K562 (cell line): ENCODE data around the gene KLC3. TPM values are rescaled to one million over a fixed set of nuclear protein-coding genes. Genes with fewer than 3 reads are reported as not detected.

Source experiments
- ATAC-seq: fragments of 200-7000 bp; cut with Tn5 transposase; 3 replicates; pipeline ENCODE4 v1.9.1; 2020; ENCODE audit warnings: moderate library complexity
- BruUV-seq: library from RNA; stranded (reverse); fragments of 400-500 nt; replicated peaks from 2 replicates; lab custom pipeline; 2021; lab: Mats Ljungman, UMichigan
- CTCF ChIA-PET: fragments of 300-600 bp; formaldehyde crosslinking; extraction: SDS; loops from one replicate; lab custom pipeline; 2021; ENCODE audit warnings: low intra/inter-chr PET ratio; lab: Yijun Ruan, JAX
- POLR2A ChIA-PET: fragments of 300-600, 350-650 bp; sonication (Branson Sonifier 250); formaldehyde crosslinking; extraction: SDS; loops from one replicate; lab custom pipeline; 2021; ENCODE audit warnings: antibody characterized with exemption, inconsistent platforms; lab: Yijun Ruan, JAX
- DNase-seq, 4 experiments: peaks; one replicate each; pipeline versions ENCODE4 v3.0.0 to v3.0.0-alpha.2; 2011 to 2018; ENCODE audit warnings: low spot score in 3 of 4, mixed read lengths in 3 of 4; ENCODE audit errors: extremely low read depth in 1 of 4
- FAIRE-seq: peaks from 2 replicates; lab custom pipeline; 2011; peaks lifted over from hg19 to GRCh38; lab: Jason Lieb, UNC
- H2AFZ ChIP-seq: 2 replicates; pipeline ENCODE4 v1.6.0; 2011; ENCODE audit warnings: low read depth, low read length, control low read depth, inconsistent platforms
- H3K27ac ChIP-seq: fragments of 200-600 bp; 3 replicates; pipeline ENCODE4 v1.8.0; 2011; ENCODE audit warnings: low read depth, mild to moderate bottlenecking, control low read depth, inconsistent platforms, low read length, moderate library complexity, mixed read lengths; ENCODE audit errors: extremely low read depth
- H3K27me3 ChIP-seq, 2 experiments: fragments of 300-600 bp in 1 of 2; 2 replicates in 1 of 2; 3 replicates in 1 of 2; pipeline versions ENCODE4 v1.6.0 to v1.8.0; 2011; ENCODE audit warnings: inconsistent platforms in 2 of 2, low read length in 2 of 2, mild to moderate bottlenecking in 1 of 2, mixed read lengths in 1 of 2, moderate library complexity in 1 of 2; ENCODE audit not compliant: control insufficient read depth in 2 of 2, insufficient read depth in 2 of 2
- H3K36me3 ChIP-seq: fragments of 300-600 bp; 3 replicates; pipeline ENCODE4 v1.8.0; 2011; ENCODE audit warnings: mild to moderate bottlenecking, low read length, inconsistent platforms; ENCODE audit not compliant: control insufficient read depth, insufficient read depth
- H3K4me1 ChIP-seq, 2 experiments: fragments of 200-600 bp in 1 of 2; replicated peaks in 1 of 2; 2 replicates in 1 of 2; 3 replicates in 1 of 2; pipeline versions ENCODE4 v1.5.1 to v1.8.0; 2011; ENCODE audit warnings: inconsistent platforms in 2 of 2, low read length in 2 of 2, mild to moderate bottlenecking in 1 of 2, mixed read lengths in 1 of 2, moderate library complexity in 1 of 2; ENCODE audit not compliant: control insufficient read depth in 2 of 2, insufficient read depth in 2 of 2
- H3K4me2 ChIP-seq: 2 replicates; pipeline ENCODE4 v1.6.1; 2011; ENCODE audit warnings: low read length, control low read depth, inconsistent platforms, mixed read lengths; ENCODE audit not compliant: insufficient read depth
- H3K4me3 ChIP-seq: fragments of 200-600 bp; sonication (generic), shearing (Covaris generic); 2 replicates; pipeline ENCODE4 v1.5.1; 2016; ENCODE audit warnings: control low read depth, inconsistent platforms
- H3K79me2 ChIP-seq: fragments of 200-600 bp; 3 replicates; pipeline ENCODE4 v1.8.0; 2011; ENCODE audit warnings: low read length, inconsistent platforms; ENCODE audit not compliant: control insufficient read depth, insufficient read depth
- H3K9ac ChIP-seq, 2 experiments: 2 replicates each; pipeline versions ENCODE4 v1.6.0 to v1.6.1; 2011; ENCODE audit warnings: low read depth in 2 of 2, low read length in 2 of 2, control low read depth in 1 of 2, inconsistent platforms in 1 of 2, mild to moderate bottlenecking in 1 of 2, mixed read lengths in 1 of 2; ENCODE audit not compliant: insufficient read depth in 1 of 2
- H3K9me1 ChIP-seq: one replicate; pipeline ENCODE4 v1.6.0; 2011; ENCODE audit warnings: inconsistent platforms, mild to moderate bottlenecking, low read length, moderate library complexity; ENCODE audit not compliant: control insufficient read depth, insufficient read depth
- H3K9me3 ChIP-seq: replicated peaks from 2 replicates; pipeline ENCODE4 v1.5.1; 2011; ENCODE audit warnings: low read depth, low read length, inconsistent platforms; ENCODE audit not compliant: control insufficient read depth, insufficient read depth
- H4K20me1 ChIP-seq: replicated peaks from 2 replicates; pipeline ENCODE4 v1.6.1; 2011; ENCODE audit warnings: low read length, inconsistent platforms, mixed read lengths; ENCODE audit not compliant: control insufficient read depth, insufficient read depth
- BMI1 ChIP-seq: fragments of 150-350 bp; IDR thresholded peaks from 2 replicates; pipeline ENCODE4 v1.6.1; 2014; ENCODE audit warnings: low read length
- CTBP1 ChIP-seq: fragments of 450-650 bp; IDR thresholded peaks from 2 replicates; pipeline ENCODE4 v1.6.1; 2016; ENCODE audit warnings: borderline replicate concordance
- EZH2 ChIP-seq: IDR thresholded peaks from 2 replicates; pipeline ENCODE4 v1.6.1; 2012; ENCODE audit warnings: low read depth, mild to moderate bottlenecking, inconsistent platforms, low read length, borderline replicate concordance
- MTA1 ChIP-seq: fragments of 450-650 bp; IDR thresholded peaks from 2 replicates; pipeline ENCODE4 v1.6.1; 2017; ENCODE audit warnings: borderline replicate concordance
- PBX2 ChIP-seq, 2 experiments: IDR thresholded peaks in 1 of 2; conservative IDR thresholded peaks in 1 of 2; 2 replicates each; pipeline ENCODE4 v1.6.1; 2016; ENCODE audit warnings: low read depth in 2 of 2, mild to moderate bottlenecking in 1 of 2, missing compliant biosample characterization in 1 of 2, missing genetic modification characterization in 1 of 2, moderate library complexity in 1 of 2
- RHOXF2B ChIP-seq: fragments of 250-450 bp; sonication (Bioruptor Pico); conservative IDR thresholded peaks from 2 replicates; pipeline ENCODE4 v1.5.1; 2021
- SMARCE1 ChIP-seq: fragments of 450-650 bp; IDR thresholded peaks from 2 replicates; pipeline ENCODE4 v1.7.1; 2016; ENCODE audit warnings: mild to moderate bottlenecking
- TCF3 ChIP-seq: sonication (generic); formaldehyde crosslinking; IDR thresholded peaks from 2 replicates; pipeline ENCODE4 v1.4.0; 2020; ENCODE audit warnings: mild to moderate bottlenecking, missing genetic modification reagents
- USF1 ChIP-seq: sonication (generic); formaldehyde crosslinking; IDR thresholded peaks from 2 replicates; pipeline ENCODE4 v1.9.0; 2022; ENCODE audit warnings: mild to moderate bottlenecking, missing genetic modification reagents
- ZBED1 ChIP-seq: IDR thresholded peaks from 2 replicates; pipeline ENCODE4 v1.6.1; 2014
- ZC3H11A ChIP-seq: IDR thresholded peaks from 2 replicates; pipeline ENCODE4 v1.6.1; 2012; ENCODE audit warnings: low read depth, low read length, improper control_type of control experiment
- ZFP91 ChIP-seq: sonication (generic); formaldehyde crosslinking; IDR thresholded peaks from 2 replicates; pipeline ENCODE4 v1.8.0; 2022; ENCODE audit warnings: mild to moderate bottlenecking, missing genetic modification reagents
- ZNF551 ChIP-seq: fragments of 250-450 bp; sonication (Bioruptor Pico); IDR thresholded peaks from 2 replicates; pipeline ENCODE4 v1.5.0; 2021; ENCODE audit warnings: mild to moderate bottlenecking, moderate library complexity
- ZNF785 ChIP-seq: fragments of 250-450 bp; sonication (Bioruptor Pico); IDR thresholded peaks from 2 replicates; pipeline ENCODE4 v1.4.0; 2020; ENCODE audit warnings: mild to moderate bottlenecking
- WGBS: fragments of 100-300 bp; shearing (Covaris generic); methylation state at CpG from one replicate; pipeline ENCODE4 v1.1.6; 2016; ENCODE audit warnings: low coverage, mixed read lengths; ENCODE audit not compliant: insufficient coverage; ENCODE audit errors: missing lambda C conversion rate; 5-methylcytosine and 5-hydroxymethylcytosine counted together
- in situ Hi-C: fragments of 300-500 bp; cut with MboI; formaldehyde crosslinking; loops from 4 replicates; pipeline ENCODE4 v1.15.0; 2018; ENCODE audit warnings: inconsistent platforms, mixed read lengths
- intact Hi-C: fragments of 100-400 bp; cut with micrococcal nuclease; formaldehyde crosslinking; loops from 2 replicates; pipeline ENCODE4 v1.14.2; 2022
- polyA plus RNA-seq, 8 experiments: library from polyadenylated mRNA; depleted of rRNA in 4 of 8; stranded (reverse) in 5 of 8; unstranded in 3 of 8; fragments of >200 nt; fragmentation: Nextera tagmentation in 2 of 8; fragmentation: Illumina TruSeq in 1 of 8; extraction: Ambion mirVana in 2 of 8; extraction: Trizol in 1 of 8; gene quantifications; 2 replicates each; pipeline versions ENCODE4 v1.2.1 to v1.2.3, GENCODE V29; 2011 to 2014; ENCODE audit warnings: inconsistent platforms in 1 of 8, missing spikeins in 1 of 8
- total RNA-seq, 7 experiments: library from RNA; depleted of rRNA in 6 of 7; stranded (reverse); fragments of >200 nt in 6 of 7; fragmentation: Illumina TruSeq in 2 of 7; extraction: Trizol in 2 of 7; gene quantifications; 2 replicates each; pipeline versions ENCODE4 v1.2.1 to v1.2.3, GENCODE V29; 2011 to 2021; ENCODE audit warnings: low replicate concordance in 1 of 7
- TF ChIP-seq, protein P1 (sequence below): fragments of 250-450 bp; sonication (Bioruptor Pico); IDR thresholded peaks from 2 replicates; pipeline ENCODE4 v1.8.0; 2022; ENCODE audit warnings: inconsistent platforms, mild to moderate bottlenecking, moderate library complexity, borderline replicate concordance
- TF ChIP-seq, protein P2 (sequence below): fragments of 250-450 bp; sonication (Bioruptor Pico); IDR thresholded peaks from 2 replicates; pipeline ENCODE4 v1.4.0; 2020

KLC3 gene
- total and polyA plus RNA-seq, 9 of the 15 experiments (the other 6 are each of a cell fraction or from before 2014, with no cell fraction given), result 0.03 to 1.2 (median 0.59) TPM; not detected in 3

- no peak overlapping the region for H3K4me2 ChIP-seq
- no peaks in the 10 kb centered on the region for H3K79me2 ChIP-seq
- BruUV-seq, result no TSS peak
- in situ Hi-C loops (no loop called here), intact Hi-C loops (no loop called here)
- H3K9me1 ChIP-seq, result no peaks in the 10 kb centered on the region
- FAIRE-seq (no peak), ATAC-seq (no peak), DNase-seq (no peak)
- H3K27me3 ChIP-seq, result no peaks in the 10 kb centered on the region
- no peak for TF ChIP-seq MTA1
- no peak for TF ChIP-seq ZC3H11A
- TF ChIP-seq SMARCE1, result no peak
- TF ChIP-seq ZNF785 (CRISPR knock-in tag), result no peak
- no peak for TF ChIP-seq ZFP91 (CRISPR knock-in tag)
- no peak for TF ChIP-seq USF1 (CRISPR knock-in tag)
- TF ChIP-seq CTBP1, result no peak
- no peak for TF ChIP-seq RHOXF2B (CRISPR knock-in tag)
- TF ChIP-seq, protein P1, sequence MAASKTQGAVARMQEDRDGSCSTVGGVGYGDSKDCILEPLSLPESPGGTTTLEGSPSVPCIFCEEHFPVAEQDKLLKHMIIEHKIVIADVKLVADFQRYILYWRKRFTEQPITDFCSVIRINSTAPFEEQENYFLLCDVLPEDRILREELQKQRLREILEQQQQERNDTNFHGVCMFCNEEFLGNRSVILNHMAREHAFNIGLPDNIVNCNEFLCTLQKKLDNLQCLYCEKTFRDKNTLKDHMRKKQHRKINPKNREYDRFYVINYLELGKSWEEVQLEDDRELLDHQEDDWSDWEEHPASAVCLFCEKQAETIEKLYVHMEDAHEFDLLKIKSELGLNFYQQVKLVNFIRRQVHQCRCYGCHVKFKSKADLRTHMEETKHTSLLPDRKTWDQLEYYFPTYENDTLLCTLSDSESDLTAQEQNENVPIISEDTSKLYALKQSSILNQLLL (CRISPR knock-in tag), result no peak
- no peak for TF ChIP-seq PBX2 (CRISPR knock-in tag; IDR thresholded peaks at IDR 0.05; ENCODE audit: low read depth)
- no peak for TF ChIP-seq PBX2 (tag; conservative IDR thresholded peaks at IDR 0.05; ENCODE audit: low read depth)
- TF ChIP-seq EZH2, result no peak
- no peak for TF ChIP-seq TCF3 (CRISPR knock-in tag)
- TF ChIP-seq BMI1, result no peak
- TF ChIP-seq ZBED1, result no peak
- no peak for TF ChIP-seq ZNF551 (CRISPR knock-in tag)
- TF ChIP-seq, protein P2, sequence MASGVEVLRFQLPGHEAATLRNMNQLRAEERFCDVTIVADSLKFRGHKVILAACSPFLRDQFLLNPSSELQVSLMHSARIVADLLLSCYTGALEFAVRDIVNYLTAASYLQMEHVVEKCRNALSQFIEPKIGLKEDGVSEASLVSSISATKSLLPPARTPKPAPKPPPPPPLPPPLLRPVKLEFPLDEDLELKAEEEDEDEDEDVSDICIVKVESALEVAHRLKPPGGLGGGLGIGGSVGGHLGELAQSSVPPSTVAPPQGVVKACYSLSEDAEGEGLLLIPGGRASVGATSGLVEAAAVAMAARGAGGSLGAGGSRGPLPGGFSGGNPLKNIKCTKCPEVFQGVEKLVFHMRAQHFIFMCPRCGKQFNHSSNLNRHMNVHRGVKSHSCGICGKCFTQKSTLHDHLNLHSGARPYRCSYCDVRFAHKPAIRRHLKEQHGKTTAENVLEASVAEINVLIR (CRISPR knock-in tag), result no peak
- peaks cover 0 to 44% of the 10 kb centered on the region in 2 experiments; a peak in 2 of 5 replicates for H3K4me1 ChIP-seq
- no peak overlapping the region for H3K4me3 ChIP-seq
- WGBS, result 96% methylated on average over 20 of the region's 20 CpGs
- POLR2A ChIA-PET, result interaction anchor here (0.6 kb wide), 1 partner anchor 18 kb away, joined by 3 read pairs; the partner anchor contains the start of gene ERCC2
- peak overlapping the region in 1 of 2 experiments; percentile 28; a peak in 1 of 4 replicates for H3K9ac ChIP-seq
- peaks cover 76% of the 10 kb centered on the region; the same call in 2 of the 3 replicates for H3K36me3 ChIP-seq
- H3K9me3 ChIP-seq, result no peaks in the 10 kb centered on the region
- peaks cover 3% of the 10 kb centered on the region; the same call in 1 of the 2 replicates for H4K20me1 ChIP-seq
- CTCF ChIA-PET, result no interaction called here
- no peak overlapping the region for H2AFZ ChIP-seq
- no peak overlapping the region for H3K27ac ChIP-seq
These were observed 11.9 kb downstream of the KLC3 start for GRCh38 chr19:45352471-45352870.
